K562 (cell line): Measurements from ENCODE around the gene TEX14. TPM values are rescaled to one million over a fixed set of nuclear protein-coding genes. Genes with fewer than 3 reads are reported as not detected.

Experiments
- ATAC-seq: fragments of 200-7000 bp; cut with Tn5 transposase; 3 replicates; pipeline ENCODE4 v1.9.1; 2020; ENCODE audit warnings: moderate library complexity
- BruUV-seq: library from RNA; stranded (reverse); fragments of 400-500 nt; replicated peaks from 2 replicates; lab custom pipeline; 2021; lab: Mats Ljungman, UMichigan
- CTCF ChIA-PET: fragments of 300-600 bp; formaldehyde crosslinking; extraction: SDS; loops from one replicate; lab custom pipeline; 2021; ENCODE audit warnings: low intra/inter-chr PET ratio; lab: Yijun Ruan, JAX
- POLR2A ChIA-PET: fragments of 300-600, 350-650 bp; sonication (Branson Sonifier 250); formaldehyde crosslinking; extraction: SDS; loops from one replicate; lab custom pipeline; 2021; ENCODE audit warnings: antibody characterized with exemption, inconsistent platforms; lab: Yijun Ruan, JAX
- DNase-seq, 4 experiments: peaks; one replicate each; pipeline versions ENCODE4 v3.0.0 to v3.0.0-alpha.2; 2011 to 2018; ENCODE audit warnings: low spot score in 3 of 4, mixed read lengths in 3 of 4; ENCODE audit errors: extremely low read depth in 1 of 4
- FAIRE-seq: peaks from 2 replicates; lab custom pipeline; 2011; peaks lifted over from hg19 to GRCh38; lab: Jason Lieb, UNC
- H2AFZ ChIP-seq: 2 replicates; pipeline ENCODE4 v1.6.0; 2011; ENCODE audit warnings: low read depth, low read length, control low read depth, inconsistent platforms
- H3K27ac ChIP-seq: fragments of 200-600 bp; 3 replicates; pipeline ENCODE4 v1.8.0; 2011; ENCODE audit warnings: low read depth, mild to moderate bottlenecking, control low read depth, inconsistent platforms, low read length, moderate library complexity, mixed read lengths; ENCODE audit errors: extremely low read depth
- H3K27me3 ChIP-seq, 2 experiments: fragments of 300-600 bp in 1 of 2; 2 replicates in 1 of 2; 3 replicates in 1 of 2; pipeline versions ENCODE4 v1.6.0 to v1.8.0; 2011; ENCODE audit warnings: inconsistent platforms in 2 of 2, low read length in 2 of 2, mild to moderate bottlenecking in 1 of 2, mixed read lengths in 1 of 2, moderate library complexity in 1 of 2; ENCODE audit not compliant: control insufficient read depth in 2 of 2, insufficient read depth in 2 of 2
- H3K36me3 ChIP-seq: fragments of 300-600 bp; 3 replicates; pipeline ENCODE4 v1.8.0; 2011; ENCODE audit warnings: mild to moderate bottlenecking, low read length, inconsistent platforms; ENCODE audit not compliant: control insufficient read depth, insufficient read depth
- H3K4me1 ChIP-seq, 2 experiments: fragments of 200-600 bp in 1 of 2; replicated peaks in 1 of 2; 2 replicates in 1 of 2; 3 replicates in 1 of 2; pipeline versions ENCODE4 v1.5.1 to v1.8.0; 2011; ENCODE audit warnings: inconsistent platforms in 2 of 2, low read length in 2 of 2, mild to moderate bottlenecking in 1 of 2, mixed read lengths in 1 of 2, moderate library complexity in 1 of 2; ENCODE audit not compliant: control insufficient read depth in 2 of 2, insufficient read depth in 2 of 2
- H3K4me2 ChIP-seq: 2 replicates; pipeline ENCODE4 v1.6.1; 2011; ENCODE audit warnings: low read length, control low read depth, inconsistent platforms, mixed read lengths; ENCODE audit not compliant: insufficient read depth
- H3K4me3 ChIP-seq: fragments of 200-600 bp; sonication (generic), shearing (Covaris generic); 2 replicates; pipeline ENCODE4 v1.5.1; 2016; ENCODE audit warnings: control low read depth, inconsistent platforms
- H3K79me2 ChIP-seq: fragments of 200-600 bp; 3 replicates; pipeline ENCODE4 v1.8.0; 2011; ENCODE audit warnings: low read length, inconsistent platforms; ENCODE audit not compliant: control insufficient read depth, insufficient read depth
- H3K9ac ChIP-seq, 2 experiments: 2 replicates each; pipeline versions ENCODE4 v1.6.0 to v1.6.1; 2011; ENCODE audit warnings: low read depth in 2 of 2, low read length in 2 of 2, control low read depth in 1 of 2, inconsistent platforms in 1 of 2, mild to moderate bottlenecking in 1 of 2, mixed read lengths in 1 of 2; ENCODE audit not compliant: insufficient read depth in 1 of 2
- H3K9me1 ChIP-seq: one replicate; pipeline ENCODE4 v1.6.0; 2011; ENCODE audit warnings: inconsistent platforms, mild to moderate bottlenecking, low read length, moderate library complexity; ENCODE audit not compliant: control insufficient read depth, insufficient read depth
- H3K9me3 ChIP-seq: replicated peaks from 2 replicates; pipeline ENCODE4 v1.5.1; 2011; ENCODE audit warnings: low read depth, low read length, inconsistent platforms; ENCODE audit not compliant: control insufficient read depth, insufficient read depth
- H4K20me1 ChIP-seq: replicated peaks from 2 replicates; pipeline ENCODE4 v1.6.1; 2011; ENCODE audit warnings: low read length, inconsistent platforms, mixed read lengths; ENCODE audit not compliant: control insufficient read depth, insufficient read depth
- CREB1 ChIP-seq, 2 experiments: sonication (generic) in 1 of 2; formaldehyde crosslinking in 1 of 2; IDR thresholded peaks; 2 replicates each; pipeline versions ENCODE4 v1.6.1 to v1.8.0; 2012 to 2022; ENCODE audit warnings: inconsistent platforms in 1 of 2, mild to moderate bottlenecking in 1 of 2, missing genetic modification reagents in 1 of 2, moderate library complexity in 1 of 2
- DLX4 ChIP-seq: fragments of 250-450 bp; sonication (Bioruptor Pico); IDR thresholded peaks from 2 replicates; pipeline ENCODE4 v1.6.1; 2021; ENCODE audit warnings: mild to moderate bottlenecking
- ELF2 ChIP-seq: fragments of 250-450 bp; sonication (Bioruptor Pico); IDR thresholded peaks from 2 replicates; pipeline ENCODE4 v1.5.0; 2021; ENCODE audit warnings: mild to moderate bottlenecking
- ESRRA ChIP-seq: fragments of 450-650 bp; IDR thresholded peaks from 2 replicates; pipeline ENCODE4 v1.6.1; 2014; ENCODE audit warnings: low read depth, mild to moderate bottlenecking, moderate library complexity, borderline replicate concordance
- ETS1 ChIP-seq: conservative IDR thresholded peaks from 2 replicates; pipeline ENCODE4 v1.6.1; 2011; ENCODE audit warnings: low read depth, mild to moderate bottlenecking, low read length; ENCODE audit not compliant: control insufficient read depth
- FOSL1 ChIP-seq: fragments of 200-800 bp; sonication (Bioruptor generic); conservative IDR thresholded peaks from 2 replicates; pipeline ENCODE4 v1.6.1; 2016; ENCODE audit warnings: missing genetic modification characterization, missing compliant biosample characterization
- HNRNPL ChIP-seq: fragments of 200-400 bp; formaldehyde crosslinking; IDR thresholded peaks from 2 replicates; pipeline ENCODE4 v1.6.1; 2017; ENCODE audit warnings: low read depth, mild to moderate bottlenecking, low read length
- JUND ChIP-seq, 2 experiments: IDR thresholded peaks; 2 replicates in 1 of 2; 3 replicates in 1 of 2; pipeline ENCODE4 v1.6.1; 2011; ENCODE audit warnings: borderline replicate concordance in 2 of 2, low read depth in 2 of 2, low read length in 2 of 2, improper control_type of control experiment in 1 of 2, missing biosample characterization in 1 of 2, missing genetic modification characterization in 1 of 2, missing genetic modification reagents in 1 of 2
- NFIX ChIP-seq: fragments of 250-450 bp; sonication (Bioruptor Pico); IDR thresholded peaks from 2 replicates; pipeline ENCODE4 v1.4.0; 2020; ENCODE audit warnings: low read depth, mild to moderate bottlenecking, moderate library complexity
- PHF8 ChIP-seq: fragments of 200-600 bp; sonication (generic); IDR thresholded peaks from 2 replicates; pipeline ENCODE4 v1.6.1; 2012; ENCODE audit warnings: mixed run types, mild to moderate bottlenecking, inconsistent platforms, low read length, moderate library complexity, borderline replicate concordance
- POLR2H ChIP-seq: IDR thresholded peaks from 2 replicates; pipeline ENCODE4 v1.6.1; 2016; ENCODE audit warnings: missing genetic modification characterization, low read depth, mild to moderate bottlenecking, control low read depth, missing compliant biosample characterization, moderate library complexity
- SAP30 ChIP-seq: fragments of 200-600 bp; sonication (generic); IDR thresholded peaks from 2 replicates; pipeline ENCODE4 v1.6.1; 2012; ENCODE audit warnings: borderline replicate concordance, low read depth, mild to moderate bottlenecking, moderate library complexity, low read length, control low read depth, inconsistent platforms; ENCODE audit not compliant: insufficient read depth, poor library complexity, severe bottlenecking
- SIN3A ChIP-seq, 2 experiments: fragments of 150-350 bp in 1 of 2; IDR thresholded peaks; 2 replicates each; pipeline ENCODE4 v1.6.1; 2011 to 2016; ENCODE audit warnings: borderline replicate concordance in 2 of 2, low read depth in 2 of 2, low read length in 2 of 2, mild to moderate bottlenecking in 2 of 2, moderate library complexity in 2 of 2; ENCODE audit not compliant: control insufficient read depth in 1 of 2
- TBP ChIP-seq: optimal IDR thresholded peaks from 2 replicates; pipeline ENCODE3; 2011; ENCODE audit warnings: low read depth, low read length, improper control_type of control experiment
- TSC22D4 ChIP-seq: fragments of 450-650 bp; IDR thresholded peaks from 2 replicates; pipeline ENCODE4 v1.6.1; 2016; ENCODE audit warnings: missing genetic modification characterization, missing biosample characterization, control low read depth
- ZNF134 ChIP-seq: fragments of 250-450 bp; sonication (Bioruptor Pico); conservative IDR thresholded peaks from 2 replicates; pipeline ENCODE4 v1.4.0; 2020
- ZNF445 ChIP-seq: fragments of 250-450 bp; sonication (Bioruptor Pico); IDR thresholded peaks from 2 replicates; pipeline ENCODE4 v1.4.0; 2020; ENCODE audit warnings: low read depth, mild to moderate bottlenecking, moderate library complexity
- ZNF511 ChIP-seq: sonication (generic); formaldehyde crosslinking; IDR thresholded peaks from 2 replicates; pipeline ENCODE4 v1.8.0; 2022; ENCODE audit warnings: mild to moderate bottlenecking, missing genetic modification reagents
- WGBS: fragments of 100-300 bp; shearing (Covaris generic); methylation state at CpG from one replicate; pipeline ENCODE4 v1.1.6; 2016; ENCODE audit warnings: low coverage, mixed read lengths; ENCODE audit not compliant: insufficient coverage; ENCODE audit errors: missing lambda C conversion rate; 5-methylcytosine and 5-hydroxymethylcytosine counted together
- in situ Hi-C: fragments of 300-500 bp; cut with MboI; formaldehyde crosslinking; loops from 4 replicates; pipeline ENCODE4 v1.15.0; 2018; ENCODE audit warnings: inconsistent platforms, mixed read lengths
- intact Hi-C: fragments of 100-400 bp; cut with micrococcal nuclease; formaldehyde crosslinking; loops from 2 replicates; pipeline ENCODE4 v1.14.2; 2022
- polyA plus RNA-seq, 8 experiments: library from polyadenylated mRNA; depleted of rRNA in 4 of 8; stranded (reverse) in 5 of 8; unstranded in 3 of 8; fragments of >200 nt; fragmentation: Nextera tagmentation in 2 of 8; fragmentation: Illumina TruSeq in 1 of 8; extraction: Ambion mirVana in 2 of 8; extraction: Trizol in 1 of 8; gene quantifications; 2 replicates each; pipeline versions ENCODE4 v1.2.1 to v1.2.3, GENCODE V29; 2011 to 2014; ENCODE audit warnings: inconsistent platforms in 1 of 8, missing spikeins in 1 of 8
- total RNA-seq, 7 experiments: library from RNA; depleted of rRNA in 6 of 7; stranded (reverse); fragments of >200 nt in 6 of 7; fragmentation: Illumina TruSeq in 2 of 7; extraction: Trizol in 2 of 7; gene quantifications; 2 replicates each; pipeline versions ENCODE4 v1.2.1 to v1.2.3, GENCODE V29; 2011 to 2021; ENCODE audit warnings: low replicate concordance in 1 of 7

The TEX14 gene
- total and polyA plus RNA-seq, 9 of the 15 experiments (the other 6 are each of a cell fraction or from before 2014, with no cell fraction given) = 0.05 to 0.12 (median 0.09) TPM; not detected in 1

- H3K27me3 ChIP-seq = no peaks in the 10 kb centered on the region
- no peak for FAIRE-seq
- no TSS peak for BruUV-seq
- no peaks in the 10 kb centered on the region for H4K20me1 ChIP-seq
- peaks cover 18% of the 10 kb centered on the region for H3K36me3 ChIP-seq
- H3K4me3 ChIP-seq = peak overlapping the region; percentile 83
- in situ Hi-C loops = no loop called here
- CTCF ChIA-PET = interaction anchor here (3.5 kb wide), 1 partner anchor 487 kb away, joined by 28 read pairs; no protein-coding TSS in a partner anchor
- peak overlapping the region; percentile 92 to 95 for H3K9ac ChIP-seq
- peak overlapping the region; percentile 93 for H2AFZ ChIP-seq
- H3K9me1 ChIP-seq = no peaks in the 10 kb centered on the region
- peaks cover 27% of the 10 kb centered on the region for H3K79me2 ChIP-seq
- WGBS = under 1% methylated on average over 27 of the region's 27 CpGs
- no peaks in the 10 kb centered on the region for H3K9me3 ChIP-seq
- POLR2A ChIA-PET = interaction anchor here (0.6 to 2.0 kb wide), 5 partner anchors 14 to 184 kb away, joined by 3 to 28 read pairs (median 6); no protein-coding TSS in a partner anchor
- DNase-seq = no peak
- ATAC-seq = no peak
- peaks cover 29 to 31% of the 10 kb centered on the region in 2 experiments for H3K4me1 ChIP-seq
- intact Hi-C loops = loop anchor here (5.0 kb wide), 1 partner anchor 60 kb away; no protein-coding TSS in a partner anchor
- H3K4me2 ChIP-seq = peak overlapping the region; percentile 97
- H3K27ac ChIP-seq = peak overlapping the region; percentile 86
- TF ChIP-seq SAP30 (peak; percentile 95), ZNF445 (CRISPR knock-in tag) (no peak), ZNF511 (CRISPR knock-in tag) (peak; percentile 93), SIN3A (IDR thresholded peaks at IDR 0.05; ENCODE audit: borderline replicate concordance in 2 of 2, control insufficient read depth in 1 of 2, low read depth in 2 of 2, low read length in 2 of 2) (peak; percentile 61 to 88; a peak in 2 of 4 replicates), TSC22D4 (tag) (no peak), DLX4 (CRISPR knock-in tag) (no peak), POLR2H (no peak), TBP (no peak), ZNF134 (CRISPR knock-in tag) (peak; percentile 73), FOSL1 (tag) (peak; percentile 39; the same call in 1 of the 2 replicates), ELF2 (CRISPR knock-in tag) (peak; percentile 75), HNRNPL (peak; percentile 86; the same call in 1 of the 2 replicates), JUND (IDR thresholded peaks at IDR 0.05; ENCODE audit: borderline replicate concordance, low read depth, low read length) (peak; percentile 64), JUND (tag; IDR thresholded peaks at IDR 0.05; ENCODE audit: borderline replicate concordance, low read depth, low read length) (no peak; the same call in 2 of the 3 replicates), NFIX (no peak), ESRRA (no peak; the same call in 1 of the 2 replicates), PHF8 (peak; percentile 65), ETS1 (0 out of 2 replicates have a peak, but pooled peaks have one; percentile 53), CREB1 (IDR thresholded peaks at IDR 0.05) (no peak), CREB1 (CRISPR knock-in tag; IDR thresholded peaks at IDR 0.05) (no peak)
Measured at GRCh38 chr17:58517378-58517927, 174.4 kb downstream of the TEX14 start.
